SK-N-MC (cell line): ENCODE data around the gene CYP24A1.

Source experiments
- FOXP2 ChIP-seq: optimal IDR thresholded peaks from 2 replicates; pipeline ENCODE3; 2011; ENCODE audit warnings: mild to moderate bottlenecking, moderate library complexity; ENCODE audit not compliant: insufficient read depth; ENCODE audit errors: extremely low read length, control extremely low read depth
- POLR2AphosphoS5 ChIP-seq: IDR thresholded peaks from 2 replicates; pipeline ENCODE4 v1.6.1; 2012; ENCODE audit warnings: mild to moderate bottlenecking, low read depth, low read length, borderline replicate concordance

DNA sequence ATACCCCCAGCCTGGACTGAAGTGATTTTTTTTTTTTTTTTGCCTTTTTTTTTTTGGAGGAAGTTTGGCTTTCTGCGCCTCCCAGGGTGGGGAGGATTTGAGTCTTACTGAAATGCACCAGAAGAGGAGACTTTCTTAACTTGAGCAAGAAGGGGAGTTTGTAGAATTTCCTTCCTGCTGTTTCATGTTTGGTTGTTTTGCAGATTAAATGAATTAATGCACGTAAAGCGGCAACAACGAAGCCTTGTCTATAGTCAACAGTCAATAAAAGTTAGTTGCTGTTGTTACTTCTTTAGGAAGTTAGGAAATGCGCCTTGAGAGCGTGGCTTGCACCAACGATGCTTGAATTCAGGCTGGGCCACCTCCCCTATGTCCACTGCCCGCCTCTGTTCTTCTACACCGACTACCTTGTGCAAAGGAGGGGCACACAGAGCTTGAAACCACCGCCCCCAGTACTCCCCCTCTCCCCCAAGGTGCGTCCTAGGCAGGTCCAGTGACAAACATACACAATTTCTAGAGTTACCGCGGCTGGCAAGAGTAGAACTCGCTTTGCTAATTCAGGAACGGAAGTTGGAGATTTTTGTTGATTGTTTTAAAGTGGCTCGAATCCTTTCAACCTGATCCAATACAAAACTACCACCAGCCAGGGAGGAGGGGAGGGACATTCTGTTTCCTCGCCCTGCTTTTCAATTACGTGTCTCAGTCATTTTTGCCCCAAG is 830 bp upstream of the CYP24A1 start:
- TF ChIP-seq POLR2AphosphoS5, result no peak
- TF ChIP-seq FOXP2, result no peak
